NCI-H69 (cell line): ENCODE data around the gene MRPL19.
"Not testable (repeated sequence)": the region's sequence is repeated elsewhere in the genome, so short reads cannot be mapped to it uniquely, and the experiment has no call there.

Experiments used
- DNase-seq: peaks from one replicate; lab custom pipeline; 2025; lab: John Stamatoyannopoulos, UW

The MRPL19 gene

GRCh38 chr2:75667884-75668283, 21.3 kb downstream of the MRPL19 start:
- no peak for DNase-seq

GRCh38 chr2:75675423-75675822, 28.8 kb downstream of the MRPL19 start:
- not testable (repeated sequence) for DNase-seq

- DNase-seq: no peak
These were observed 29.3 kb downstream of the MRPL19 start for GRCh38 chr2:75675908-75676307.

GRCh38 chr2:75676464-75676863, 29.9 kb downstream of the MRPL19 start:
- DNase-seq: no peak

GRCh38 chr2:75679556-75679955, 33.0 kb downstream of the MRPL19 start:
- DNase-seq: no peak

- no peak for DNase-seq
These were observed 33.8 kb downstream of the MRPL19 start for GRCh38 chr2:75680402-75680801.

- DNase-seq: not testable (repeated sequence)
These were observed 36.8 kb downstream of the MRPL19 start for GRCh38 chr2:75683430-75683829.

- no peak for DNase-seq
These were observed 41.6 kb downstream of the MRPL19 start for GRCh38 chr2:75688196-75688595.

GRCh38 chr2:75698918-75699317, 52.3 kb downstream of the MRPL19 start:
- DNase-seq: no peak

- DNase-seq: no peak
These were observed 56.0 kb downstream of the MRPL19 start for GRCh38 chr2:75702593-75702992.

GRCh38 chr2:75703589-75704287, 57.2 kb downstream of the MRPL19 start:
- peak; percentile 2 for DNase-seq

- no peak for DNase-seq
These were observed 59.3 kb downstream of the MRPL19 start for GRCh38 chr2:75705921-75706320.

- DNase-seq: no peak
These were observed 61.3 kb downstream of the MRPL19 start for GRCh38 chr2:75707901-75708300.

GRCh38 chr2:75709297-75709696, 62.7 kb downstream of the MRPL19 start:
- DNase-seq: peak; percentile 3

GRCh38 chr2:75710220-75710576, 63.6 kb downstream of the MRPL19 start:
- DNase-seq: no peak

GRCh38 chr2:75710577-75711253, 64.1 kb downstream of the MRPL19 start, which contains the start of gene GCFC2:
GCFC2 (minus strand) TSS chr2:75710915; CDS start chr2:75710855, 60 bp downstream.
- DNase-seq: peak; percentile 90

GRCh38 chr2:75711590-75711989, 65.0 kb downstream of the MRPL19 start:
- DNase-seq: not testable (repeated sequence)

GRCh38 chr2:75716406-75716805, 69.8 kb downstream of the MRPL19 start:
- peak; percentile 13 for DNase-seq

GRCh38 chr2:75719616-75720015, 73.0 kb downstream of the MRPL19 start:
- DNase-seq: no peak

- no peak for DNase-seq
These were observed 73.9 kb downstream of the MRPL19 start for GRCh38 chr2:75720525-75720924.

- DNase-seq: no peak
These were observed 76.1 kb downstream of the MRPL19 start for GRCh38 chr2:75722687-75723086.

- peak; percentile 7 for DNase-seq
These were observed 82.2 kb downstream of the MRPL19 start for GRCh38 chr2:75728614-75729419.

GRCh38 chr2:75729861-75730260, 83.3 kb downstream of the MRPL19 start:
- DNase-seq: peak; percentile 2
